HG02678 (cell line): ENCODE data around the gene SHF.
A peak's percentile ranks its signal among the peaks of the same experiment; 100 is the strongest.

Experiments used
- ATAC-seq: cut with Tn5 transposase; IDR thresholded peaks from one replicate; pipeline ENCODE4 v1.9.1; 2021; ENCODE audit warnings: mild to moderate bottlenecking, moderate library complexity; ENCODE audit not compliant: unreplicated experiment

The SHF gene

DNA sequence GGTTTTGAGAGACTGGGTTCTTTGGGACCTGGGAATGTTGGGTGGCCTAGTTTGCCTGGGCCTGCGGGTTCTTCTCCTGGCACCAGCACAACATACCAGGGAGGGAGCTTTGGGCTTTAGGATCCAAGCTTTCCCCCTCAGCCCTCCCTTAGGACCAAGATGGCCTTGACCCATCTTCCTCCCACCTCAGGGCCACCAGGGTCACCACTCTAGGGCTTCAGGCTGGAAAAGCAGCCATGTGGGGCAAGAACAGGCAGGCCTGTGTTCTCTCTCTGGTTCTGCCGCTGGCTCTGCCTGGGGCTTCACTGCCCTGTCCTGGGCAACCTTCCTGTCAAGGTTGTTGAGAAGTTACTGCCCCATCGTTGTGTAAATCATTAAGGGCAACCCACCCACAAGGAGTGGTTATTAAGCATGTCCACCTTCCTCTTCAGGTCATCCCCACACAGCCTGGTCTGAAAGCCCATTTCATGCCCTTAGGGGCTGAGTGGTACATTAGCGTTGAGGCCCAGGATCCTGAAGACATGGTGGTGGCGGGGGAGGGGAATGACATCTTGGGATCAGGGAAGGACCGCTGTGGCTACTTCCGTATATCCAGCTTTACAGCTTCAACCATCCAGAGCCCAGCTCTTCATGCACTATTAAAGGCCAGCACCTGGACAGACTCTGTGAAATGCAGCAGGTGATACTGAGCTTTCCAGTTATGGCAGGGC, 57.3 kb downstream of the SHF start:
- ATAC-seq: no peak

DNA sequence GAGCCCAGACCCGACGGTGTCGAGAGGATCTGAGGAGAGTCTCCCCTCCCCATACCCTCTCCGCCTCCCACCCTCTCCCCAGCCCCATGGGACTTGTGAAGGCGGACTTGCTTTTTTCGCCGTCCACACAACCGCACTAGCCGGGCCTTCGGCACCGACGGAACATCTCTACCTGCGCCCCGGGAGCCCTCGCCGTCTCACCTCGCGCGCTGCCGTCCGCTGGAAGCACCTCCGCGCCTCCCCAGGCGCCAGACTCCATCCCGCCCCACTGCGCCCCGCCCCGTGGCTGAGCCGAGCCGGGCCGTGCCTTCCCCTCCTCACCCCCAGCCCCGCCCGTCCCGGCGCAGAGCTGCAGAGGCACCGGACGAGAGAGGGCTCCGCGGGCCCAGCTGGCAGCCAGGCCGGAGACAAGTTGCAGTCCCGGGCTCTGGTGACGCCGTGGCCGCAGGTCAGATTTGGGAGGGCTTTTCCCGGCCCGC, 58.1 kb downstream of the SHF start, which contains the start of the genes DUOX1 and DUOXA1:
Gene DUOX1 (plus strand): TSS at position 344 of the 479 bp plus-strand sequence. CDS start 1,973 bp downstream, outside the sequence.
Gene DUOXA1 (minus strand): TSS at position 229 of the 479 bp plus-strand sequence. CDS start 6,865 bp downstream, outside the sequence.
- no peak for ATAC-seq

DNA sequence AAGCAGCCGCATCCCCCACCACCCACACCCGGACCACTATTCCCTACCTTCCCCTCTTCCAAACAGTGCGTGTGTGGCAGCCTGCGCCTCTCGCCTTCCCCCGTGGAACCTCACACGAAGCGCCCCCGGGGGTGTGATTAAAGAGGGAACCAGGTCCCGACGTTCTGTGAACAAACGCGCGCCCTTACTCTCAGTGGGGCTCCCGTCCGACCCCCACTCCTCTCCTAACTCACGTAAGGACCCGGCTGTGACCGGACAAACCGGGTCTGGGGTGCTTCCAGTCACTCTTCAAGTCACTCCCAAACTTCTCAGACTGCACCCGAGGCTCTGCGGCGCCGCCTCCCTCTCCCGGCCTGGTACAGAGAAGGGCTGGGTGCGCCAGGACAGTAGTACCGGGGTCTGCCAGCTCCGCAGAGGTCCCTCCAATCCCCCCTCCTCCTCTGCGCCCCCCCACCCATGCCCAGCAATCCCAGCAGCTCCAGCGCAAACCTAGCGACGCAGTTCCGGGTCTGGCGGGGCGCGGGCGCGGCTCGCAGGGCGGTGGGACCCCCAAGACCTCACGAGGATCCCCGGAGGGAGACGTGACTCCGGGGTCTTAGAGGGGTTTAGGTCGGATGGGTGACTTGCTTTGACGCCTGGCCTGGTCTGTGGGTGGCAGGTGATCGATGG, 58.7 kb downstream of the SHF start:
- ATAC-seq: no peak

DNA sequence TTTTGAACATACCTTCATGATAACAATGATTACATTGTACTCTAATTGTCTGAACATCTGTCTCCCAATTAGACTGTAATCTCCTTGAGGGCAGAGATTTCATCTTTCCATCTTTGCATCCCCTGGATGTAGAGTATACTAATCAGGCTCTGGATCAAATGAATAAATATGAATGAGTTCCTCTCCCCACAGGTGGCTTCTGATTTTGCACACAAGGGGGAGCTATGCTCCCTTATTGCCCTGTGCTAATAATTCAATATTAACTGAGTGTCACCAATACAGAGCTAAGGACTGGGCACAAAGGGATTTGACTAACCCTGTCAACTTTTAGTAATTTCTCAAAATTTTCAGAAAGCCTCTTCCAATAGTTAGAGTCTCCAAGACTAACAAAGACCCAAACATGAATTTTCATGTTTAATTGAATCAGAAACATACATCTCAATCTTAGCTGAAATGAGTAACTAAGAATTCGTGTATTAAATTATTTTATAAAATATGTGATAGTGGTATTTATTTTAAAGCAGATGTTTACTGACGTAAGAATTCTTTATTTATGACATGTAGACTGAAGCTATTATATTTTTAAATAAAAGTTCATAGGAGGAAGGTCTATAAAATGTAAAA, 61.1 kb downstream of the SHF start:
- no peak for ATAC-seq

DNA sequence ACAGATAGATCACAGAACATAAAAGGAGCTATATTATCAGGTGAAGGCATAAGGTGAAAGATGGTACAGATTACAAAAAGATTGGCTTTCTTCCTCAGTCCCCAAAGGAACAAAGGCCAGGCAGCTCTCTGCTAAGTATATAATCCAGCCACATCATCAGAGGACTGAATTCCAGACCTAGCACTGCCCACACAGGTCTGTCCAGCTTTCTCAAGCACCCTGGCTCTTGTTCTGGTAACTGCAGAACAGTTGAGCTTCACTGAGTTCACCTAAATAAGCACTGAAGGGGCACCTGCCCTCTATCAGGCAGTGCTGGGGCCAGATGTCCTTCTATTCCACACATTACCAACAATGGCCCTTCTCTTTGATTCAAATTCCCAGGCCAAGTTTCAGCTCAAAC, 64.4 kb downstream of the SHF start:
- ATAC-seq: no peak

DNA sequence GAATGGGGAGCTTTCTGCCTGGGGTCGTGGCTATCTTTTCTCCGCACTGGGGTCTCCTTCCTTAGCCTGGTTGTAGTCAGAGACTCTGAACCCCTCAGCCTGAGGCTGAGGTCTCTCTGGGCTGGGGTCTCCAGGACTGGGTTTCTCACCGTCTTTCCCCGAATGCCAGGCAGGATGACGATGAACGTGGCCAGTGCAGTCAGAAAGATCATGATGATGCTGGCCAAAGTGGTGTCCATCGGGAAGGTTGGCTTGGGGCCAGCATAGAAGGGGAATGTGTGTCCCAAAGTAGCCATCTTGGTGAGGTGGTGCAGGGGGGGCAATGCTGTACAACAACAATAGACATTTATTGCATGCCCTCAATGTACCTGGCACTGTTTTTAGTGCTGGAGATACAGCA, 65.0 kb downstream of the SHF start:
- no peak for ATAC-seq

DNA sequence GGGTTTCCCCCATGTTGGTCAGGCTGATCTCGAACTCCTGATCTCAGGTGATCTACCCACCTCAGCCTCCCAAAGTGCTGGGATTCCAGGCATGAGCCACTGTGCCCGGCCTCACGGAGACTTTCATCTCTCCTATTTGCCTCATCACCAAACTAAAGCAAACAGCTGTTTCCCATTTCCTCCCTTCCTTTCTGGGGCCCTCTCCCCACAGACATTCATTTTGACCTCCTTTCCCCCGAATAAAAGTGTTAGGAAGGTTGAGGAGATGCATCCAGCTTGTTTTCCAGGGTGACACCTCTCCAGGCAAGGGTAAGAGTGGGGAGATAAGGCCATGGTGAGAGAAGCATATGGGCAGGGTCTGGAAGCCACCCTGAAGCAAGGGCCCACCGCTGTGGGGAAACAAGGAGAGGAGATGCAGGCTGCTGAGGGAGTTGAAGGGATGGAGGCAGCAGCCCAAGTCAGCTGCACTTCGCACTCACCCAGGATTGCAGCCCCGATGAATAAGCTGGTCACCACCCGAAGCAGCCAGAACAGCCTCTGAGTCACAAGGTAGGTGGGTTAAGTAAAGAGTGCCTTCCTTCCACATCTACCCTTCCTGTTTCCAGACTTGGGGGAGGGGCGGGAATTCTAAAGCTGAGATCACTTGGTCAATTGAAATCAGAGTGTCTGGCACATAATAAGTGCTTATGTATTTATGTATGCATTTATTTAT, 65.9 kb downstream of the SHF start:
- ATAC-seq: no peak

DNA sequence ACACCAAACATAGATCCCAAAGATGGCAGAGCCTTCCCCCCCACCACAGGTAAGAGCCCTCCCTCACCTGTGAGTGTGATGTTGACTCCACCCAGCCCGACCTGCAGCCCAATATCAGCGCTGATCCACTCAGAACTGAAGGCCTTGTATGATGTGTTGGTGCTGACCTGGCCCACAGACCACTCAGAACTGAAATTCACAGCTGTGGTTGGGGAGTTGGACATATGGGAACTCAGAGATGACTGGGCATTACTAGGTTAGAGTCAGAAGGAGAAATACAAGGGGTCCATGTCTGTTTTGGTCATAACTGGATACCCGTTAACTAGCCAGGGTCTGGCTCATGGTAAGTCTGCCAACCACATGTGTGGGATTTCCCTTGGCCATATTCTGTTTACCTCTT, 66.7 kb downstream of the SHF start:
- ATAC-seq: peak; percentile 33

DNA sequence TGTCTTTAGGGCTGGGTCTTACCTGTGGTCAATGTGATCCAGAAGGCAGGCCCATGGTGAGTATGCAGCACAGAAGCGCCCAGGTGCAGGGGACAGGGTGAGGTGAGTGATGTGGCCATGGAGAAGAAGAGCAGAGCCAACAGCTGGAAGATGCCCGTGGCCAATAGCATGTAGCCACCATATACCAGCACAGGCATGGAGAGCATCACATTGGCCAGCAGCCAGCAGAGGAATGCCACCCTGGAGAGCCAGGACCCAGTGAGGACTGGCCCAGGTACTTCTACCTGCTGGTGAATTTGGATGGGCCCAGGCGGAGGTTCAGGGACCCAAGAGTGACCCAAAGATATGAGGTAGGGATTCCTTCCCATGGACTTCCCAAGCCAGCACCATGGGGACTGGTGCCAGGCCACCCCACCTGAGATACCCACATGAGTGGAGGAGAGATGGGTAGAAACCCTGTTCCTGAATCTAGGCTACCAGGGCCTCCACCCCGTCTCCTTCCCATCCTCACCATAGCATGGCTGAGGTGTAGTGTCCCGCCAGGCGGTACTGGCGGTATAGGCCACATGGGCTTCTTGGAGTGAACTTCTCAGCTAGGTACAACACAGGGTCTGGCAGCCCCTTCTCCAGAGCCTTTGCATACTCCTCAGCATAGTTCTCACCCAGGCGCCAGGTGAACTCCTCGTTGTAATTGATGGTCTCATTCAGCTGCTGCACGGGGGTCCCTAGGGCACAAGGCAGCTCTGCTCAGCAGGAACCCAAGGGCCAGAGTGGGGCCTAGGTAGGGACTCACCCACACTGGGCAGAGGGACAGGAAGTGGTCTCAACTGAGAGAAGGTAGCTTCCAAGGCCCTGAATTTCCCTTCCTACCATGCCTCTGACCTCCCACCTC, 67.4 kb downstream of the SHF start:
- no peak for ATAC-seq

DNA sequence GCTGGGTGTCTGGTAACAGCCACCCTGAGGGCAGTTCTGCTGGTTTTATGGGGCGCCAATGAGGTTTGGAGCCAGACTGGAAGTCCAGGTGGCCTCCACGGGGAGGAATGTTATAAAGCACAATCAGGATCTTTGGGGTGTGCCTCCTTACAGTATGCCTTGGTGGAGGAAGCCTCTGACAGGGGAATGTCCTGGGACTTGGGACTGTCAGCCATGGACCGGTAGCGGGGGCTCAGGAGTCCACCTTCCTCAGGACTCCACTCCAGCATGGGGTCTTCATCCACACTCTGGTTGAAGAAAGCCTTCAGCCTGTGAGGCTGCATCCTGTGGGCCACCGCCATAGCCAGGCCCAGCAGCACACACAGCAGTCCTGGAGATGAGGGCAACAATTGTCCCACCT, 68.8 kb downstream of the SHF start:
- no peak for ATAC-seq

DNA sequence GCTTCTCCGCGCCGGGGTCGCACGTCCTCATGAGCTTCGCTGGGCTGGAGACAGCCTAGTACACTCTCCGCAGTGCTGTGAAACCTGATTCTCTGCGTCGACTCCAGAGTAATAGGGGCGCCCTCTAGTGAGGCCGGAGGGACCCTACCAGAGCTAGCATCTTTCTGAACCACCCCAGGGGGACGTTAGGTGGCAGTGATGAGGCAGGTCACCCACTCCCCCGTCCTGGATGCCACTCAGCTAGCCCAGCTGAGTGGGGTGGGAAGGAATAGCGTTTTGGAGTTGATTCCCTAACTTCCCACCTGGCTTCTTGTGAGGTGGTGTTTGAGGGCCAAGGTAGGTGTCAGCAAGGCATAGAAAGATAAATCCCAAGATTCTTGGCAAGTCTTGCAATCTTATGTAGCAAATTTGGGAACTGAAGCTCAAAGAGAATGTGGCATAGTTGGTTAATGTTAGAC, 69.6 kb downstream of the SHF start:
- peak; percentile 95 for ATAC-seq

DNA sequence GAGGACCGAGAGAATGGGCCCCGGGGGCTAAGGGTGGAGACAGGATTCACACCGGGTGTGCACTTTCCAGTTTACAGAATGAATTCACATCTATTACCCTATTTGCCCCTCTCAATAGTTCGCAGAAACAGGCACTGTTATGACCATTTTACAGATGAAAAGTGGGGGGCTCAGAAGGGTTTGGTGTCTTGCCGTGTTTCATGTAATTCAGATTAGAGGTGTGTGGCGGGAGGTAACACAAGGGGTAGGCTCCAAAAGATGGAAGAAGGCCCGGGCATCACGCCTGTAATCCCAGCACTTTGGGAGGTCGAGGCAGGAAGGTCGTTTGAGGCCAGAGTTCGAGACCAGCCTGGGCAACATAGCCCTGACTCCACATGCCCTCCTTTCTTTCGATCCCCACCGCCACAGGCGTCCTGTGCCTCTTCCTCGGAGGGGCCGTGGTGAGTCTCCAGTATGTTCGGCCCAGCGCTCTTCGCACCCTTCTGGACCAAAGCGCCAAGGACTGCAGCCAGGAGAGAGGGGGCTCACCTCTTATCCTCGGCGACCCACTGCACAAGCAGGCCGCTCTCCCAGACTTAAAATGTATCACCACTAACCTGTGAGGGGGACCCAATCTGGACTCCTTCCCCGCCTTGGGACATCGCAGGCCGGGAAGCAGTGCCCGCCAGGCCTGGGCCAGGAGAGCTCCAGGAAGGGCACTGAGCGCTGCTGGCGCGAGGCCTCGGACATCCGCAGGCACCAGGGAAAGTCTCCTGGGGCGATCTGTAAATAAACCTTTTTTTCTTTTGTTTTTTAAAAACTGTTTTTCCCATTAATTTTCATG, 70.2 kb downstream of the SHF start:
- ATAC-seq: peak; percentile 8
